ENCODE measurements around the gene RBM5. TPM values are rescaled to one million over a fixed set of nuclear protein-coding genes. Genes with fewer than 3 reads are reported as not detected.

RBM5 gene
- total and polyA plus RNA-seq, 2 experiments from 2014 or later = 44.9 to 111 TPM

DNA sequence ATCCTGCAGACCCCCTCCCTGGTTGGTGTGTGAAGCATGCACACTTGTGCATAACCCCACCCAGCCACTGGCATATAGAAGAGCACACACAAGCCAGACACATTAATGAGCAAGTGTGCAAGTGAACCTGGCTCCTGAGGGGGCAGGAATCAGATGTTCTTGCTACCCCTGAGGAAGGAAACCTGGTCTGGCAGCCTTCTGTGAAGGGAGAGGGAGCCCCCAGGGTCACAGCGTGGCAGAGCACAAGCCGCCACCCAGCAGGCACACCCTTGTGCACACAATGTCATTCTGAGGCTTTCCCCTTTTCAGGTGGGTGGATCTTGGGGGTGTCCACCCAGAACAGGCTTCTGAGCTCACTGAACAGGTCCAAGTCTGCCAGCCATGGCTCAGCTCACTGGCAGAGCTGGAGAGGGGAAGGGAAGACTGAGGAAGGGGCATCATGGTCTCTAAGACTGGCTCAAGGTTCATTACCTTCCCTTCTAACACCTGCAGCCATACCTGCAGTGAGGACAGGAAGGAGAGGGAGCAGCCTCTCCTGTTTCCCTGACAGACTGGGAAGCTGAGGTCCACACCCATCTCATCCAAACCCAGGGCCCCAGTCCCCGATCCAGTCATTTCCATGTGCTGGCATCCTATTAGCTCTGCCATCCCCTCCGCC, 34.8 kb downstream of the RBM5 start:
- Histone ChIP-seq H3K4me2 (no peak overlapping the region), H3K4me3 (no peak overlapping the region), H3K36me3 (ENCODE audit: insufficient read depth) (peaks cover 4% of the 10 kb centered on the region), H3K79me2 (replicated peaks; ENCODE audit: insufficient read depth) (no peaks in the 10 kb centered on the region), H4K20me1 (replicated peaks; ENCODE audit: insufficient read depth) (peaks cover 6% of the 10 kb centered on the region; the same call in 1 of the 2 replicates), H3F3A (replicated peaks; ENCODE audit: low read depth) (0 out of 2 replicates have a peak, but pooled peaks cover 7% of the 10 kb centered on the region), H3K27ac (ENCODE audit: low read depth) (no peak overlapping the region), H2AFZ (no peak overlapping the region), H3K9me2 (ENCODE audit: insufficient read depth) (no peaks in the 10 kb centered on the region; the same call in 1 of the 2 replicates), H3K27me3 (ENCODE audit: insufficient read depth) (no peaks in the 10 kb centered on the region), H3K4me1 (ENCODE audit: insufficient read depth) (peaks cover 22% of the 10 kb centered on the region)
- peaks cover 36% of the 10 kb centered on the region for H3K4me1 Mint-ChIP-seq
- no peak overlapping the region for H3K4me3 Mint-ChIP-seq
- H3K36me3 Mint-ChIP-seq (ENCODE audit: low read depth) = peaks cover 14% of the 10 kb centered on the region
- peak overlapping the region; percentile 68 for H3K27ac Mint-ChIP-seq
- TF ChIP-seq, protein P1, sequence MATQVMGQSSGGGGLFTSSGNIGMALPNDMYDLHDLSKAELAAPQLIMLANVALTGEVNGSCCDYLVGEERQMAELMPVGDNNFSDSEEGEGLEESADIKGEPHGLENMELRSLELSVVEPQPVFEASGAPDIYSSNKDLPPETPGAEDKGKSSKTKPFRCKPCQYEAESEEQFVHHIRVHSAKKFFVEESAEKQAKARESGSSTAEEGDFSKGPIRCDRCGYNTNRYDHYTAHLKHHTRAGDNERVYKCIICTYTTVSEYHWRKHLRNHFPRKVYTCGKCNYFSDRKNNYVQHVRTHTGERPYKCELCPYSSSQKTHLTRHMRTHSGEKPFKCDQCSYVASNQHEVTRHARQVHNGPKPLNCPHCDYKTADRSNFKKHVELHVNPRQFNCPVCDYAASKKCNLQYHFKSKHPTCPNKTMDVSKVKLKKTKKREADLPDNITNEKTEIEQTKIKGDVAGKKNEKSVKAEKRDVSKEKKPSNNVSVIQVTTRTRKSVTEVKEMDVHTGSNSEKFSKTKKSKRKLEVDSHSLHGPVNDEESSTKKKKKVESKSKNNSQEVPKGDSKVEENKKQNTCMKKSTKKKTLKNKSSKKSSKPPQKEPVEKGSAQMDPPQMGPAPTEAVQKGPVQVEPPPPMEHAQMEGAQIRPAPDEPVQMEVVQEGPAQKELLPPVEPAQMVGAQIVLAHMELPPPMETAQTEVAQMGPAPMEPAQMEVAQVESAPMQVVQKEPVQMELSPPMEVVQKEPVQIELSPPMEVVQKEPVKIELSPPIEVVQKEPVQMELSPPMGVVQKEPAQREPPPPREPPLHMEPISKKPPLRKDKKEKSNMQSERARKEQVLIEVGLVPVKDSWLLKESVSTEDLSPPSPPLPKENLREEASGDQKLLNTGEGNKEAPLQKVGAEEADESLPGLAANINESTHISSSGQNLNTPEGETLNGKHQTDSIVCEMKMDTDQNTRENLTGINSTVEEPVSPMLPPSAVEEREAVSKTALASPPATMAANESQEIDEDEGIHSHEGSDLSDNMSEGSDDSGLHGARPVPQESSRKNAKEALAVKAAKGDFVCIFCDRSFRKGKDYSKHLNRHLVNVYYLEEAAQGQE (IDR thresholded peaks at IDR 0.05; ENCODE audit: unreplicated experiment) = no peak
- no peak for TF ChIP-seq JUNB (IDR thresholded peaks at IDR 0.05; ENCODE audit: unreplicated experiment)
- TF ChIP-seq, protein P2, sequence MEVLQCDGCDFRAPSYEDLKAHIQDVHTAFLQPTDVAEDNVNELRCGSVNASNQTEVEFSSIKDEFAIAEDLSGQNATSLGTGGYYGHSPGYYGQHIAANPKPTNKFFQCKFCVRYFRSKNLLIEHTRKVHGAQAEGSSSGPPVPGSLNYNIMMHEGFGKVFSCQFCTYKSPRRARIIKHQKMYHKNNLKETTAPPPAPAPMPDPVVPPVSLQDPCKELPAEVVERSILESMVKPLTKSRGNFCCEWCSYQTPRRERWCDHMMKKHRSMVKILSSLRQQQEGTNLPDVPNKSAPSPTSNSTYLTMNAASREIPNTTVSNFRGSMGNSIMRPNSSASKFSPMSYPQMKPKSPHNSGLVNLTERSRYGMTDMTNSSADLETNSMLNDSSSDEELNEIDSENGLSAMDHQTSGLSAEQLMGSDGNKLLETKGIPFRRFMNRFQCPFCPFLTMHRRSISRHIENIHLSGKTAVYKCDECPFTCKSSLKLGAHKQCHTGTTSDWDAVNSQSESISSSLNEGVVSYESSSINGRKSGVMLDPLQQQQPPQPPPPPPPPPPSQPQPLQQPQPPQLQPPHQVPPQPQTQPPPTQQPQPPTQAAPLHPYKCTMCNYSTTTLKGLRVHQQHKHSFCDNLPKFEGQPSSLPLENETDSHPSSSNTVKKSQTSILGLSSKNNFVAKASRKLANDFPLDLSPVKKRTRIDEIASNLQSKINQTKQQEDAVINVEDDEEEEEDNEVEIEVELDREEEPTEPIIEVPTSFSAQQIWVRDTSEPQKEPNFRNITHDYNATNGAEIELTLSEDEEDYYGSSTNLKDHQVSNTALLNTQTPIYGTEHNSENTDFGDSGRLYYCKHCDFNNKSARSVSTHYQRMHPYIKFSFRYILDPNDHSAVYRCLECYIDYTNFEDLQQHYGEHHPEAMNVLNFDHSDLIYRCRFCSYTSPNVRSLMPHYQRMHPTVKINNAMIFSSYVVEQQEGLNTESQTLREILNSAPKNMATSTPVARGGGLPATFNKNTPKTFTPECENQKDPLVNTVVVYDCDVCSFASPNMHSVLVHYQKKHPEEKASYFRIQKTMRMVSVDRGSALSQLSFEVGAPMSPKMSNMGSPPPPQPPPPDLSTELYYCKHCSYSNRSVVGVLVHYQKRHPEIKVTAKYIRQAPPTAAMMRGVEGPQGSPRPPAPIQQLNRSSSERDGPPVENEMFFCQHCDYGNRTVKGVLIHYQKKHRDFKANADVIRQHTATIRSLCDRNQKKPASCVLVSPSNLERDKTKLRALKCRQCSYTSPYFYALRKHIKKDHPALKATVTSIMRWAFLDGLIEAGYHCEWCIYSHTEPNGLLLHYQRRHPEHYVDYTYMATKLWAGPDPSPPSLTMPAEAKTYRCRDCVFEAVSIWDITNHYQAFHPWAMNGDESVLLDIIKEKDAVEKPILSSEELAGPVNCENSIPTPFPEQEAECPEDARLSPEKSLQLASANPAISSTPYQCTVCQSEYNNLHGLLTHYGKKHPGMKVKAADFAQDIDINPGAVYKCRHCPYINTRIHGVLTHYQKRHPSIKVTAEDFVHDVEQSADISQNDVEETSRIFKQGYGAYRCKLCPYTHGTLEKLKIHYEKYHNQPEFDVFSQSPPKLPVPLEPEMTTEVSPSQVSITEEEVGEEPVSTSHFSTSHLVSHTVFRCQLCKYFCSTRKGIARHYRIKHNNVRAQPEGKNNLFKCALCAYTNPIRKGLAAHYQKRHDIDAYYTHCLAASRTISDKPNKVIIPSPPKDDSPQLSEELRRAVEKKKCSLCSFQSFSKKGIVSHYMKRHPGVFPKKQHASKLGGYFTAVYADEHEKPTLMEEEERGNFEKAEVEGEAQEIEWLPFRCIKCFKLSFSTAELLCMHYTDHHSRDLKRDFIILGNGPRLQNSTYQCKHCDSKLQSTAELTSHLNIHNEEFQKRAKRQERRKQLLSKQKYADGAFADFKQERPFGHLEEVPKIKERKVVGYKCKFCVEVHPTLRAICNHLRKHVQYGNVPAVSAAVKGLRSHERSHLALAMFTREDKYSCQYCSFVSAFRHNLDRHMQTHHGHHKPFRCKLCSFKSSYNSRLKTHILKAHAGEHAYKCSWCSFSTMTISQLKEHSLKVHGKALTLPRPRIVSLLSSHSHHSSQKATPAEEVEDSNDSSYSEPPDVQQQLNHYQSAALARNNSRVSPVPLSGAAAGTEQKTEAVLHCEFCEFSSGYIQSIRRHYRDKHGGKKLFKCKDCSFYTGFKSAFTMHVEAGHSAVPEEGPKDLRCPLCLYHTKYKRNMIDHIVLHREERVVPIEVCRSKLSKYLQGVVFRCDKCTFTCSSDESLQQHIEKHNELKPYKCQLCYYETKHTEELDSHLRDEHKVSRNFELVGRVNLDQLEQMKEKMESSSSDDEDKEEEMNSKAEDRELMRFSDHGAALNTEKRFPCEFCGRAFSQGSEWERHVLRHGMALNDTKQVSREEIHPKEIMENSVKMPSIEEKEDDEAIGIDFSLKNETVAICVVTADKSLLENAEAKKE (CRISPR knock-in tag; IDR thresholded peaks at IDR 0.05) = no peak
- TF ChIP-seq EZH2 (IDR thresholded peaks at IDR 0.05; ENCODE audit: low read depth, unreplicated experiment) = no peak
- TF ChIP-seq CREB1 (CRISPR knock-in tag; IDR thresholded peaks at IDR 0.05; ENCODE audit: low read depth) = no peak
- H3K9me3 Mint-ChIP-seq = no peaks in the 10 kb centered on the region
- ATAC-seq (no peak), DNase-seq (ENCODE audit: low spot score) (no peak)
- peaks cover 16% of the 10 kb centered on the region for H3K27me3 Mint-ChIP-seq (ENCODE audit: insufficient read depth, low read depth, poor library complexity)
